HG03045 (cell line): Measurements from ENCODE around the gene RBBP8.
A peak's percentile ranks its signal among the peaks of the same experiment; 100 is the strongest.

ENCODE experiments used
- ATAC-seq: cut with Tn5 transposase; IDR thresholded peaks from one replicate; pipeline ENCODE4 v1.9.1; 2021; ENCODE audit warnings: mild to moderate bottlenecking, moderate library complexity; ENCODE audit not compliant: unreplicated experiment

RBBP8 gene

DNA sequence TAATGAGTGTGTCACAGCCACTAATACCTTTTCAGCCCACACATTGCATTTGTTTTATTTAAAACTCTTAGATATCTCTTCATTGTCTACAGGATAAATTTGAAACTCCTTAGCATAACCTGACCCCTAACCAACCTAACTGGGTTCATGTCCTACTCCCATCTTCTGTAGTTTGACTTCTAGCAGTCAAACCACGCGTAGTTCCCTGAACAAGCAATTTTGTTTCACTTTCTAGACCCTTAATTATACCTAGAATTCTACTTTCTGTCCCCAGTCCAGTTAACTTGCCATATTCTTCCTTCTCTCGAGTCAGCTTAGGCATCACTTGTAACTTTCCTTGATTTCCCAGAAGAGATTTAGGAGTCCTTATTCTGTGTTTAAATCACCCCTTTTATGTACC is 55.1 kb downstream of the RBBP8 start:
- peak; percentile 74 for ATAC-seq

DNA sequence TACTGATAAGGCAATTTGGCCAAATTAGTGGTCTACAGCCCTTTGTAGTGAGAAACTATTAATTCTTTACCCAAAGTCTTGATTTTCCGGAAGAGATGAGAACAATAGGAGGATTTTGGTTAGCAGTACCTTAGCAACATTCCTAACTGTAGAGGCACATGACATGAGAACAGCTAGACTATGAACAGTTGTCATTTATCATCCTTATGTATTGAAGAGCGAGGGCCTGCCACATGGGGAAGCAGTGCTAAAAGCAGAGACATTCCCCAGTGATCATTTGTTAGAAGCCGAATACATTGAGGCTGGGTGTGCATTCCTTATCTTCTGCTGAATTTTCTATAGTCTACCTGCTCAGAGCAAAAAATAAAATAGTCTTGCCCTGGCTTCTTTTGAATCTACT is 65.2 kb downstream of the RBBP8 start:
- no peak for ATAC-seq

DNA sequence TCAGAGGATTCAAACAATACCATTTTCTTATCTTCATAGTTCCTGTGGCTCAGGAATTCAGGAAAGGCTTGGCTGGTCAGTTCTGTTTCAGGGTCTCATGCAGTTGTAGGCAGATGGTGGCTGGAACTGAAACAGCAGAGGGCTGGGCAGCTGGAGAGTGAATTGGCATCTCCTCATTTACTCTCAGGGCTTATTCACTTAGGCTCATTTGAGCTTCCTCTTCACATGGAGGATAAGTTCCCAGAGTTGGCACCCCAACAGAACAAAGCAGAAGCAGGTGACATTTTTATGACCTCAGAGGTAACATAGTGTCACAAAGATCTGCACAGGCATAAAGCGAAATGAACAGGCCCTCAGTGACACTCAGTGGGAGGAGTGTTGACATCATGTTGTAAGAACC is 66.1 kb downstream of the RBBP8 start:
- ATAC-seq, result no peak

DNA sequence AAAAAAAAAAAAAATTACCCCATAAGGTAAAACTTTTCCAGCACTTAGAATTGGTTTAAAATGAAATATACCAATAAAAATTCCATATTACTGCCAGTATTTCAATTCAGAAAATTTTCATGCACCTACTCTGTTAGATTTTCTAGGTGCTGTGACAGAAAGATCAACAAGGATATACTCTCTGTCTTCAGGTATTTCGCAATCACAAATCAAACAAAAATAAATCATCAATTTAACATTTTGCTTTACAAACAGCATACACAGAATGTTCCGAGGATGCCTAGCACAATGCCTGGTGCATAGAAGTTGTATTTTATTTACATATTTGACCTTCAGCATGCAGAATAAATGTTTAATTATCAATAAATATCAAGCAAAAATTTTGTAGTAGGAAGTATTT is 66.5 kb downstream of the RBBP8 start:
- no peak for ATAC-seq

DNA sequence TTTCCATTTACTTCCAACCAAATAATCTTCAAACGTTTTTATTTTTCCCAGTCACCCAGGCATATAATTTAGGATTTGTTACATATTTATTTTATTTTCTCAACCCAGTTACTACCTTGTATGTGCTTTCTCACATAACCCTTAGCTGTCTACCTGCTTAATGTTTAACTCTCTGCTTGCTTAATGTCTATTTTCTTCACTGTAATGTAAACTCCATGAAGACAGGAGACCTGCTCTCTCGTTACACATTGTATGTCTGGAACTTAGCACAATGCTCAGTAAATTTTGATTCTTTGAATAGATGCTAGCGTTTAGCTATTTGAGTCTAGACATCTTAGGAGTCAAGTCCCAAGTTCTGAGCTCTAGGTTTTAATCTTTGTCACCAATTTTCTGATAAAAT is 70.2 kb downstream of the RBBP8 start:
- ATAC-seq, result no peak

DNA sequence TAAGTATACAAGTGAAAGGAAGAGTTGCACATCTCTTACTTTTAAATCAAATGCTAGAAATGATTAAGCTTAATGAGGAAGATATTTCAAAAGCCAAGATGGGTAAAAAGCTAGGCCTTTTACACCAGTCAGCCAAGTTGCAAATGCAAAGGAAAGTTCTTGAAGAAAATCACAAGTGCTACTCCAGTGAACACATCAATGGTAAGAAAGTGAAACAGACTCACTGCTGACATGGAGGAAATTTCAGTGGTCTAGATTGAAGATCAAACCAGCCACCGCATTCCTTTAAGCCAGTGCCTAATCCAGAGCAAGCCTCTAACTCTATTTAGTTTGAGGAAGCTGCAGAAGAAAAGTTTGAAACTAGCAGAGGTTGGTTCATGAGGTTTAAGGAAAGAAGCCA is 79.1 kb downstream of the RBBP8 start:
- ATAC-seq, result no peak

DNA sequence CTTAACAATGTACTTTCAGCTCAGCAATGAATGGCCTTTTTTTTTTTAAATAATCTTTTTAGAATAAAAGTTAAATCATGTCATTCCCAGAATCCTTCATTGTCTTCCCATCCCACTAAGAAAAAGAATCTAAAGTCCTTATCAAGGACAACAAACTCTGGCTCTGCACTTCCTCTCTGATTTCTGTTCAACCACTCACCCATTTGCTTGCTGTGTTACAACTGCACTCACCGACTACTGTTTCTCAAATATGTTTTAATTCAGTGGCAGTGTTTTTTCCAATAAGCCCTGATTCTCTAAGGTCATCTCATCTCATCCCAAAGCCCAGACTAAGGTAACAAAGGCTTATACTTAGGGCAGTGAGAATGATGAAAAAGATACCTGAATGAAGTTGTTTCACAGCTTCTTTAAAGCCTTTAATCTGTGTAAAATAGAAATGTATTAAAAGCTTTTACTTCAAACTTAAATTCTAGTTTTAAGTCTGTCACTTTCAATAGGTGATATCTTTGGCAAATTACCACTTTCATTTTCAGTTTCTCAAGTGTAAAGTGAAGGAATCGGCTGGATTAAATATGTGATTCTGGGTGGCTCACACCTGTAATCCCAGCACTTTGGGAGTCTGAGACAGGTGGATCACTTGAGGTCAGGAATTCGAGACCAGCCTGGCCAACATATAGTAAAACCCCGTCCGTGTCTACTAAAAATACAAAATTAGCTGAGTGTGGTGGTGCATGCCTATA is 87.6 kb downstream of the RBBP8 start:
- no peak for ATAC-seq

DNA sequence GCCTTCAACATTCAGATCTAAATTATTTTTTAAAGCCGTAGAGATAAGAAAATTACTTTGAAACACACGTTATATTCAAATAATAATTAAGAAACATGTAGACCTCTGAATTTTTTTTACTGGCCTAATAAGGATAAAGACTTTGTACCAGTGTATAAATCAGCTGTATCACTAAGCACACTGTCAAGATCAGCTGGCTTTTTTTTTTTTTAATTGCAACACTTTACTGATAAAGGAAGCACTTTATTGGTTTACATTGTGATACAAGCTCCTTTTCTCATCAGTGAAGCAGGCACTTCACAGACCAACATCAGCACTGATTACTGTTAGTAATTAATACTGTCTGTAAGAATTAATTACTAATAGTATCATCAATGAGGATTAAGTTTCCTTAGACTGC is 88.5 kb downstream of the RBBP8 start:
- no peak for ATAC-seq

DNA sequence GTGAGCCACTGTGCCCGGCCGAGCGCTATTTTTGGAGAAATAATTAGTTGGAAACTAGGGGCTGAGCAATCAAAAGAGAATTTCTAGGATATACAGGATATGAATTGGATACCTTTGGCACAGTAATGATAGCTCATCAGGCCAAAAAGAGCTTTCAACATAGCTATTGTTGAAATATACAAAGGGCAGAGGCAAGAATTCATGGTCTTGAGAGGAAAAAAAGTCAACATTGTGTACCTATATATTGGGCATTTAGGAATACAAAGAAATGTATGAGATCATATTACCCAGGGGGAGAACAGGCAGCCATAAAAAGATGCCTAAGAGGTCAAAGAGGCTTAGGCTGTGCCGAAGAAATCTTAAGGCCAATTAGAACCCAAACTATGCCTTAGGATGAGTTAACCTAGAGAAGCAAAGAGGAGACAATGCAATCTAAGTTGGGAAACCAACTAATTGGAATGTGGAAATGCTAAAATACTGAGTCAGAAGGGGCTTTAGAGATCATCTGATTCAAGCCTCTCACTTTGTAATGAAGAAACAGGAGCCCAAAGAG is 99.0 kb downstream of the RBBP8 start:
- ATAC-seq, result no peak

DNA sequence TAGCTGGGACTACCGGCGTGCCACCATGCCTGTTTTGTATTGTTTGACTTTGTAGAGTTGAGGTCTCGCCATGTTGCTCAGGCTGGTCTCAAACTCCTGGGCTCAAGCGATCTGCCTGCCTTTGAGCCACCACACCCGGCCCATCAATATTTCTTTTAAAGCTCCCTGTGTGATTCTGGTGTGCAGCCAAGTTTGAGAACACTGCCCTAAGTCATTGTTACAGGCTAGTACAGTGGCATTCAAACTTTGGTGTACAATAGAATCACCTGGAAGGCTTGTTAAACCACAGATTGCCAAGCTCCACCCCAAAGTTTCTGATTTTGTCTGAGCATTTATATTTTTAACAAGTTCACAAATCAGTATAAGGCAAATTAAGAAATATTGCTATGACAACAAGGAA is 99.9 kb downstream of the RBBP8 start:
- no peak for ATAC-seq

DNA sequence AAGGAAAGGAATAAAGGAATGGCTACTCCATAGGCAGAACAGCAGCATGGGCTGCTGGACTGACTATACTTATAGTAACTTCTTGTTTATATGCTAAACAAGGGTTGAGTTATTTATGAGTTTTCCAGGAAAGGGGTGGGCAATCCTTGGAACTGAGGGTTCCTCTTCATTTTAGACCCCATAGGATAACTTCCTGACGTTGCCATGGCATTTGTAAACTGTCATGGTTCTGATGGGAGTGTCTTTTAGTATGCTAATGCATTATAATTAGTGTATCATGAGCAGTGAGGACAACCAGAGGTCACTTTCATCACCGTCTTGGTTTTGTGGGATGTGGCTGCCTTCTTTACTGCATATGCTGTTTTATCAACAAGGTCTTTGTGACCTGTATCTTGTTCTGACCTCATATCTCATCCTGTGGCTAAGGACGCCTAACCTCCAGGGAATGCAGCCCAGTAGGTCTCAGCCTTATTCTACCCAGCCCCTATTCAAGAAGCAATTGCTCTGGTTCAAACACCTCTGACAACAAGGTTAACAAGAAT is 103.6 kb downstream of the RBBP8 start:
- ATAC-seq, result no peak

DNA sequence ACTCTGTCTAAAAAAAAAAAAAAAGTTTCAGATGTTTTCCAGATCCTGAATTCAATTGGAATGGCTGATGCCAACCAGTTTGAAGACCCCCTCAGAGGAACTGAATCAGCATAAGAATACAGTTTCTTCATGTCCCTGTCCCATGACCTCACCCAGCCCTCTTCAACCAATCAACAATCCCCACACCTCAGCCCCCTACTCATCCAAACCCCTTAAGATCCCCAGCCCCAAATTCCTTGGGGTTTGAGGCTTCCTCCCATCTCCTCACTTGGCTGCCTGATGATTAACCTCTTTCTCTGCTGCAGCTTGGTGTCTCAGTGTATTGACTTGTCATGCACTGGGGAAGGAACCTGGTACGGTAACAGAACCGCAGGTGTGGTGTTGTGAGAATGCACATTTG is 104.5 kb downstream of the RBBP8 start:
- no peak for ATAC-seq

DNA sequence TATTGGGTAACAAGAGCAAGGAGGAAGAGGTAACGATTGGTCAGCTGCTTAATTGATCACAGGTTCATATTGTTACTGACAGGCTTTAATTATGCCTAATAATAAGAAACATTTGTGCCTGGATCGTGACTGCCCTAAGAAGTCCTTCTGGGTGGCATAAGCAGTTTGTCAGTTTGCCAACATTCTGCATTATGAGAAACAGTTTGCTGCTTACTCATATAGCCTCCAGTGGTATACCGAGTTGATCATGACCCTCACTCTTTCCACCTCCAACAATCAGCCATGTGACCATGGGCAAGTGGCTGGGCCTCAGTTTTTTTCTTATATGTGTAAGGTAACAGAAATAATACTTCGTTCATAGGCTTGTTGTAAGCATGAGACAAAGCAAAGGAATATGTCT is 105.6 kb downstream of the RBBP8 start:
- ATAC-seq, result no peak

DNA sequence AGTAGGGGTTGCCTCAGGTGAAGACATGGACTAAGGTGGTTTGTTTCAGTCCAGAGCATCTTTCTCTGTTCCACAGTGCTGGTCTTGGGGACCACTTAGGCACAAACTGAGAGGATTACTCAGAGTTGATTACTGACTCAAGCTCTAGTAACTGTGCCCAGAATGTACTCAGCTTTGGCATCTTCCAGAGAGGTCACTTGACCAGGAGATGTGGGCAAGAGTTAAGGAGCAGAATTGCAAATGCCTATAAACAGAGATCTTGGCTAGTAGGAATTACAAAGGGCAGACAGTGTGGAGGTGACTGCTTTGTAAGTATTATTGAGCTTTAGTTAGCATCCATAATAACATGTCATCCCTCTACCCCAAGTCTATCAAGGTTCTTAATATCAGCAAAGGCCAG is 109.0 kb downstream of the RBBP8 start:
- no peak for ATAC-seq

DNA sequence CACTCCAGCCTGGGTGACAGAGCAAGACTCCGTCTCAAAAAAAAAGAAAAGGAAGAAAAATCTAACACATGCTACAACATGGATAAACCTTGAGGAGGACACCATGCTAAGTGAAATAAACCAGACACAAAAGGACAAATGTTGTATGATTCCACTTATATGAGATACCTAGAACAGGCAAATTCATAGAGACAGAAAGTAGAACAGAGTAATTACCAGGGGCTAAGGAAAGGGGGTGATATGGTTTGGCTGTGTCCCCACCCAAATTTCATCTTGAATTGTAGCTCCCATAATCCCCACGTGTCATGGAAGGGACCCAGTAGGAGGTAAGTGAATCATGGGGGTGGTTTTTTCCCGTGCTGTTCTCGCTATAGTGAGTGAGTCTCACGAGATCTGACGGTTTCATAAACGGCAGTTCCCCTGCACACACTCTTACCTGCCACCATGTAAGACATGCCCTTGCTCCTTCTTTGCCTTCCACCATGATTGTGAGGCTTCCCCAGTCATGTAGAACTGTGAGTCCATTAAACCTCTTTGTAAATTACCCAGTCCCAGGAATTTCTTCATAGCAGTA is 110.8 kb downstream of the RBBP8 start:
- no peak for ATAC-seq

DNA sequence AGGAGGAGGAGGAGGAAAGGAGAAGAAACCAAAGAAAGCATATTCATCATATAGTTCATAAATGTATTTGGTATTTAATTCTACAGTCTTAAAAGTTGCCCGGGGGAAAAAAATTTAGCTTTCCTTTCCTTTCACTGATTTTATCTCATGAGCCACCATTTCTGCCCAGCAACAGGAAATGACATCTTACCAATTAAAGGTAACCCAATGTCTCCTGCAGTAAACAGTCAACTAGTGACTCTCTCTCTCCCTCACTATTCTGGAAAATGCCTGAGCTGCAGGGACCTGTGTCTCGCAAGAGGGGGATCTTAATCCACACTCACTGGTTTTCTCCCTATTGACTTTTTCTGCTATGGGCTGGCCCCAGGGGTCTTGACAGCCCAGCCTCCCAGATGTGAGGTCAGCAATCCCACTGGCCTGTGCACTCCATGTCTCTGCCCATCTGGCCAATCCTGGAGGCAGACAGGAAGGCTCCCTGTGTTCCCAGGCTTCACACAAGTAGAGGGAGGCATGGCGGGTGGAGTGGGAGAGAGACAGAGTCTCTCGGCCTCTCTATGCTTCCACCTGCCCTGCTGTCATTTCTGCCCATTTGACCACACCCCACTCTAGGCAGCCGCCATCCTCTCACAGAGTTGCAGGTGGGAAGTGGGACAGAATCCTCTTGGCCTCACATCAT is 116.7 kb downstream of the RBBP8 start:
- no peak for ATAC-seq

DNA sequence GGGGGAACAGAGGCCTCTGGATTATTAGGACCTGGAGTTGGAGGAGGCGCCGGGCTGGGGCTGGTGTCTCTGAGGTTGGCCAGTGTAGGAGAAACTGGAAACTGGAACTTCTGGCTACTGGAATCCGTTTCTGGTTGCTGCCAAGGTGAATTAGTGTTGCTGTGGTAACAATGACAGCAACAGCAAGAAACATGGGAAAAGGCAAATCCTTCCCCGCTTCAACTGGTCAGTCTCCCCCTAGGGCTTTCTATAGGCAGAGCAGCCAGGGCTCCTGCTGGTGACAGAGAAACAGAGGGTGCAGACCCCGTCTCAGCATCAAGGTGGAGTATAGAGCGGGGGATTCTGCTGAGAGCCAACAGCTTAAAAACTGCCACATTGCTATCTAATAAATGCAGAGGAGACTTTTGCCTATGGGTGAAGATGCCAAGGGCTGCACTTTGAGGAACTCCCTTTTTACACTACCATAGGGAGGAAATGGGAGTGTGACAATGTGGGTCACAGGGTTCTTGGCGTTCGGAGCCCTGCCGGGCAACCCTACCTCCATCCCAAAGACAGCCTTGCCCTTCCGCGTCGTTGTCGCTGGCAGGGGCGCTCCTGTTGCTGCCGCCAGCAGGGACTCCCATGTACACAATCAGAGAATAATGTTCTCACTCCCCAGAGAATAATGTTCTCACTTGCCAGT is 120.8 kb downstream of the RBBP8 start:
- no peak for ATAC-seq

DNA sequence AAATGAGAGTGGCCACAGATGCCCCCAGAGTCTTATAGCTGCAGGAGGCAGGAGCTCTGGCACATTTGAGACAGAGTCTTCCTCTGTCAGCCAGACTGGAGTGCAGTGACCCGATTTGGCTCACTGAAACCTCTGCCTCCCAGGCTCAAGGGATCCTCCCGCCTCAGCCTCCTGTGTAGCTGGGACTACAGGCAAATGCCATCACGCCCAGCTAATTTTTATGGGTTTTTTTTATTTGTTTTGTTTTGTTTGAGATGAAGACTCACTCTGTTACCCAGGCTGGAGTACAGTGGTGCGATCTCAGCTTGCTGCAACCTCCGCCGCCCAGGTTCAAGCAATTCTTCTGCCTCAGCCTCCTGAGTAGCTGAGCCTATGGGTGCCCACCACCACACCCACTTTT is 121.4 kb downstream of the RBBP8 start:
- ATAC-seq, result no peak

DNA sequence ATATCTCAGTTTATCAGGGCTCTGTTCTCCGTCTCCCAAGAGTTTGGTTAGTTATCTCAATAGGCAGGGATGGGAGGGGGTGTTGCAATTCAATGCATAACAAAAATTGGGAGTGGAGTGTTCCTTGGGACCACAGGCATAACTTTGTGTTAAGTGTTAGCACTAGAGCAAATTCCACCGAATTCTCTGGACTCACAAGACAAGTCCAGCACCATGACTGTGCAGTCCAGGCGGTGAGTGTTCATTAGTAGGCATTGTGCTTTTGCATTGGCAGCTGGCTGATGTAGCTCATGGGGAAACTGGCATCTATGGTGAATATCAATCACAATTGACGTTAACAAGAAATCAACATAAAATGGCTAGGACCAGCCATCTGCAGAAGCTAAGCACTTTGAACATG is 123.2 kb downstream of the RBBP8 start:
- no peak for ATAC-seq

DNA sequence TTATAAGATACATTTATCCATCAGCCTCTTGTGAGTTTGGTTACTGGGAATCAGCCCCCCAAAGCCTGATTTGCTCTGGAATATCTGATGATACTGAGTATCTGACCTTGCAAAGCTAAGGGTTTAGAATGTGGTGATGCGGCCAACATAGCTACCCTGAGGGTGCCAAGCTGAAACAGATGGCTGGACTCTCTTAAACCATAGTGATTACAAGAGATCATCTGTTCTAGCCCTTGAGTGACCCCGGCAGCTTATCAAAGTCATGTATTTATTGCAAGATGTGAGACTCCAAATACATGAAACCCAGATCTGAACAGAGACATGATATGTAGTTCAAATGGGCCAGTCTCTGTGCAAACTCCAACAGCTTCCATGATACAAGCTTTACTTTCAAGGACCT is 124.0 kb downstream of the RBBP8 start:
- ATAC-seq, result no peak

DNA sequence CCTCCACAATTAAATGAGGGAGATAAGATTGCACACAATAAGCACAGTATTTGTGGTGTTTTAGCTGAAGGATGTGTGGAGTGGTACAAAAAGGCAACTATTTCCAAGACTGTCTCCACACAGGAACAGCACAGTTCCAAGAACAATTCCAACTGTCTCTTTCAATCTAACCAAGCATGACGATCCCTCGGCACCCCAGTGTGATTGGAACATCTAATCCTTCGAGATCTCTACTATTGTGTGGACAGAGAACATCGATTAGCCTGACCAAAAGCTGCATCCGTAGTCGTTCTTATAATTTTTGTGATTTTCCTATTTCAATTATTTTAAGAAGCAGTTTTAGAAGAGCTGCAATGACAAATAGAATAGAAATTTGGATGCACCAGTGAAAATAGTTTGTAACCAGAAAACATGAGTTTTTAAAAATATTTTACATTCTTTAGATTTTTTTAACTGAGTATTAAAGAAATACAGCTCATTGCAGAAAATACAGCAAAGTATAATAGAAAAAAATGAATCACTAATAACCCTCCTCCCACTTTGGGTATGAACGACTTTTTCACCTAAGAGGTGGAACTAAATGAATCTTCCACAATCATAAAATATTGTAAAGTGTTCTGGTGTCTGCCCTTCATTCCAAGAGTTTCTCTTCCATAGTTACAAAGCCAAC is 125.8 kb downstream of the RBBP8 start:
- ATAC-seq, result no peak
